Measurements from ENCODE around the gene SPRR2D. TPM values are rescaled to one million over a fixed set of nuclear protein-coding genes. Genes with fewer than 3 reads are reported as not detected.
A peak's percentile ranks its signal among the peaks of the same experiment; 100 is the strongest.

SPRR2D gene
- total and polyA plus RNA-seq, 10 of the 15 experiments (the other 5 are each of a cell fraction or from before 2014, with no cell fraction given) = 0.44 TPM; not detected in 9

GRCh38 chr1:153032073-153032472 lies 8.8 kb downstream of the SPRR2D start (continued):
- TF ChIP-seq PAX5 (IDR thresholded peaks at IDR 0.05; ENCODE audit: borderline replicate concordance, low read depth, low read length) (0 out of 2 replicates have a peak, but pooled peaks have one; percentile 22), CEBPZ (IDR thresholded peaks at IDR 0.05; ENCODE audit: low read depth, low read length) (no peak)

GRCh38 chr1:153030895-153031294 lies 10.0 kb downstream of the SPRR2D start, which contains the start of gene SPRR1B:
Gene SPRR1B, plus strand, starts transcription at chr1:153031203. Its CDS starts 1,143 bp downstream, at chr1:153032346.
- no peaks in the 10 kb centered on the region for H4K20me1 ChIP-seq (ENCODE audit: control insufficient read depth, insufficient read depth)
- ChIA-PET CTCF (no interaction called here), POLR2A (interaction anchor here (0.6 kb wide), 1 partner anchor 9 kb away, joined by 3 read pairs; no protein-coding TSS in a partner anchor), RAD21 (ENCODE audit: unreplicated experiment) (no interaction called here), SMC1A (ENCODE audit: uncharacterized antibody, unreplicated experiment) (interaction anchor here (1.2 kb wide), 1 partner anchor 14 kb away, joined by 3 read pairs; no protein-coding TSS in a partner anchor)
- DNase-seq (ENCODE audit: low read depth, low spot score) (no peak), FAIRE-seq (no peak), ATAC-seq (no peak)
- no peaks in the 10 kb centered on the region for H3K79me2 ChIP-seq (ENCODE audit: control insufficient read depth, insufficient read depth, low read length)
- no peaks in the 10 kb centered on the region; a peak in 1 of 4 replicates for H3K27me3 ChIP-seq (replicated peaks in 1 of 2; ENCODE audit: control insufficient read depth in 2 of 2, insufficient read depth in 2 of 2, low read length in 1 of 2)
- no peak within 1 kb of the TSS for H3K27ac ChIP-seq (ENCODE audit: control insufficient read depth, insufficient read depth)
- no peaks in the 10 kb centered on the region for H3K36me3 ChIP-seq (ENCODE audit: control insufficient read depth in 2 of 2, insufficient read depth in 2 of 2, low read length in 1 of 2)
- BruUV-seq (replicated peaks) = no TSS peak
- no peak within 1 kb of the TSS for H3K4me3 ChIP-seq
- H3K9me3 ChIP-seq (replicated peaks; ENCODE audit: control insufficient read depth, insufficient read depth, low read length) = no peaks in the 10 kb centered on the region
- intact Hi-C loops (cut with micrococcal nuclease; ENCODE audit: unreplicated experiment) (loop anchor here (10.0 kb wide), 1 partner anchor 156 kb away; the partner anchor contains the start of gene SMCP), in situ Hi-C loops (cut with MboI) (no loop called here)
- TF ChIP-seq MTA2 (IDR thresholded peaks at IDR 0.05; ENCODE audit: low read depth) = no peak
- TF ChIP-seq CEBPB (IDR thresholded peaks at IDR 0.05; ENCODE audit: borderline replicate concordance in 1 of 2, low read depth in 2 of 2, low read length in 2 of 2) = no peak
- no peak for TF ChIP-seq NFYA (IDR thresholded peaks at IDR 0.05; ENCODE audit: borderline replicate concordance, low read depth, low read length)
- no peak within 1 kb of the TSS for H2AFZ ChIP-seq (ENCODE audit: control insufficient read depth, low read depth, low read length)
- H3K4me1 ChIP-seq (ENCODE audit: control insufficient read depth, insufficient read depth, low read length) = no peaks in the 10 kb centered on the region
- no peak within 1 kb of the TSS for H3K9ac ChIP-seq (ENCODE audit: control insufficient read depth, insufficient read depth, low read length)
- H3K4me2 ChIP-seq (ENCODE audit: control insufficient read depth, insufficient read depth) = no peak within 1 kb of the TSS
